Lower lobe of right lung (tissue), 2 donors: ENCODE results near the gene TC2N. TPM values are rescaled to one million over a fixed set of nuclear protein-coding genes. Genes with fewer than 3 reads are reported as not detected.

Experiments used
- ATAC-seq, 2 donors: fragments of 200-7000 bp; cut with Tn5 transposase; one replicate each; pipeline ENCODE4 v1.9.1; 2020 to 2022; ENCODE audit warnings: mild to moderate bottlenecking in 2 of 2, moderate library complexity in 2 of 2
- DNase-seq: peaks from one replicate; pipeline ENCODE4 v3.0.0-alpha.2; 2020
- H3K27ac ChIP-seq: fragments of 200-600 bp; one replicate; pipeline ENCODE4 v1.8.0; 2022
- H3K27me3 ChIP-seq: fragments of 200-600 bp; one replicate; pipeline ENCODE4 v1.8.0; 2022; ENCODE audit warnings: low read depth
- H3K36me3 ChIP-seq: fragments of 200-600 bp; one replicate; pipeline ENCODE4 v1.8.0; 2022; ENCODE audit warnings: mild to moderate bottlenecking
- H3K4me1 ChIP-seq: fragments of 200-600 bp; one replicate; pipeline ENCODE4 v1.8.0; 2022
- H3K4me3 ChIP-seq: fragments of 200-600 bp; one replicate; pipeline ENCODE4 v1.8.0; 2022; ENCODE audit warnings: mild to moderate bottlenecking
- H3K9me3 ChIP-seq: fragments of 200-600 bp; one replicate; pipeline ENCODE4 v1.8.0; 2022
- intact Hi-C: fragments of 100-400 bp; cut with DNase I; formaldehyde crosslinking; loops from one replicate; pipeline ENCODE4 v1.11.0; 2022
- total RNA-seq: library from RNA; stranded (reverse); fragmentation: NEBNext Ultra II Directional; extraction: Animal tissue kit (Norgen Biotek cat#: 25700); gene quantifications from one replicate; pipeline ENCODE4 v1.2.1, GENCODE V29; 2021
- TF ChIP-seq, protein P1 (sequence below): fragments of 200-600 bp; IDR thresholded peaks from one replicate; pipeline ENCODE4 v1.8.0; 2022; ENCODE audit warnings: antibody characterized with exemption, mild to moderate bottlenecking
- donor health status: DM: no; HTN: yes; CAD: no; lungs with severe emphysema.

Gene TC2N
- total RNA-seq, 1 donor from 2014 or later = 53.1 TPM

DNA sequence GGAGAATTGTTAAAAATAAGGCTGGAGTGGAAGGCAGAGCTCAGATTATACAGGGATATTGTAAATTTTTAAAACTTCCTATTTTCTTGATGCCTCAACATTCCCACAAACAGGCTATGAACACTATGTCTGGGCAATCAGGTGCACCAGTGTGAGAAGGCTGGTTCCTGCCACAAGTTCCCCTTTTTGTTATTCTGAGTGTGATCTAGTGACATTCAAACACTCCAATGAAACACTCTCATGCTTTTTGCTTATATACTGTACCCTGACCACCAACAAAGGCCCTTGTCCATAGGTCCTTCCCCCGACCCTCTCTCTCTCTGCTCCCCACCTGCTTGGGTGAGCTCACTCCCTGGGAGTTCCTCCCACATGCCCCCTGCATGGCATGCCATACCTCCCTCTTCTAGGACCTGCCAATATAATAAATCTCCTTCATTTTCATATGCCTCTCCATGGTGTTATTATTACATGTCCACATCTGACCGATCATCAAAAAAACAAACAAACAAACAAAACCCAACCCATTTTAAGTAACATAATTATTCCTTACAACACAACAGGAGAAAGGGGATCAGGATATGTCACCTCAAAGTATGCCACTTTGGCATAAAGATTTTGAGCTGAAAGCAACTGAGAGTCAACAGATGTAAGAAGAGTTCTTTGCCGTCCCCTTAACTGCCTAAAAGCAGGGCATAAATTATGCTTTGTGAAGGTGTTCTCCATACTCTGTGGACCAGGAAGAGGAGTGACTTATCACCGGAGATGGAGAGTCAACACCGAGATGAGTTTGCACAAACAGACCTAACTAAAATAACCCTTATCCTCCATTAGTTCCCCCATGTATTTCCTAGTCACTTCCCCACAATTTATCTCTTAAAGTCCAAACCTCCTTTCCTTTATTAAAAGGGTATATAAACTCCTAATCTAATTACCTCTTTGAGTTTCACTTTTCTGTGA lies 92.9 kb downstream of the TC2N start:
- no peaks in the 10 kb centered on the region for H3K27me3 ChIP-seq
- DNase-seq = no peak
- H3K9me3 ChIP-seq = no peaks in the 10 kb centered on the region
- no peak overlapping the region for H3K4me3 ChIP-seq
- no peaks in the 10 kb centered on the region for H3K4me1 ChIP-seq
- peak in 1 of 2 donors; percentile 16 for ATAC-seq
- TF ChIP-seq, protein P1, sequence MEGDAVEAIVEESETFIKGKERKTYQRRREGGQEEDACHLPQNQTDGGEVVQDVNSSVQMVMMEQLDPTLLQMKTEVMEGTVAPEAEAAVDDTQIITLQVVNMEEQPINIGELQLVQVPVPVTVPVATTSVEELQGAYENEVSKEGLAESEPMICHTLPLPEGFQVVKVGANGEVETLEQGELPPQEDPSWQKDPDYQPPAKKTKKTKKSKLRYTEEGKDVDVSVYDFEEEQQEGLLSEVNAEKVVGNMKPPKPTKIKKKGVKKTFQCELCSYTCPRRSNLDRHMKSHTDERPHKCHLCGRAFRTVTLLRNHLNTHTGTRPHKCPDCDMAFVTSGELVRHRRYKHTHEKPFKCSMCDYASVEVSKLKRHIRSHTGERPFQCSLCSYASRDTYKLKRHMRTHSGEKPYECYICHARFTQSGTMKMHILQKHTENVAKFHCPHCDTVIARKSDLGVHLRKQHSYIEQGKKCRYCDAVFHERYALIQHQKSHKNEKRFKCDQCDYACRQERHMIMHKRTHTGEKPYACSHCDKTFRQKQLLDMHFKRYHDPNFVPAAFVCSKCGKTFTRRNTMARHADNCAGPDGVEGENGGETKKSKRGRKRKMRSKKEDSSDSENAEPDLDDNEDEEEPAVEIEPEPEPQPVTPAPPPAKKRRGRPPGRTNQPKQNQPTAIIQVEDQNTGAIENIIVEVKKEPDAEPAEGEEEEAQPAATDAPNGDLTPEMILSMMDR = no peak
- no peak overlapping the region for H3K27ac ChIP-seq
- intact Hi-C loops = no loop called here
- H3K36me3 ChIP-seq = no peaks in the 10 kb centered on the region

DNA sequence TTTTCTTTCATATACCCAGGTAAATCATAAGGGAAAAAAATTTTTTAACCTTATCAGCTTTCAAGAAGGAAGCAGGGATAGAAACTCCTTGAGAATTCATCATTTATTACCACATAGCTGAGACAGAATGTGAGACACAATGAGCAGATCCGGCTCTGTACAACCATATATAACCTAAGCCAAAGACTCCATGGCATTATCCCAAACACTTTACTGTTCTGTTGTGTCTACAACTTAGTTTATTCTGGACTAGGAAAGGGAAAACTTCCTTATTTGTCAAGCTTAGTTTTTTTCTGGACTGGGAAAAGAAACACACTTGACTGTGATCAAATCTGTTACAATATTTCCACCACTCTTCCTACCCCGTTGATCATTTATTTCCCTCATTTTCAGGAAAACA lies 97.2 kb downstream of the TC2N start:
- Histone ChIP-seq H3K4me3 (no peak overlapping the region), H3K27ac (no peak overlapping the region), H3K9me3 (no peaks in the 10 kb centered on the region), H3K36me3 (no peaks in the 10 kb centered on the region), H3K4me1 (no peaks in the 10 kb centered on the region), H3K27me3 (no peaks in the 10 kb centered on the region)
- TF ChIP-seq, protein P1 = no peak
- intact Hi-C loops = no loop called here
- no peak for DNase-seq
- ATAC-seq = peak in 1 of 2 donors; percentile 44

DNA sequence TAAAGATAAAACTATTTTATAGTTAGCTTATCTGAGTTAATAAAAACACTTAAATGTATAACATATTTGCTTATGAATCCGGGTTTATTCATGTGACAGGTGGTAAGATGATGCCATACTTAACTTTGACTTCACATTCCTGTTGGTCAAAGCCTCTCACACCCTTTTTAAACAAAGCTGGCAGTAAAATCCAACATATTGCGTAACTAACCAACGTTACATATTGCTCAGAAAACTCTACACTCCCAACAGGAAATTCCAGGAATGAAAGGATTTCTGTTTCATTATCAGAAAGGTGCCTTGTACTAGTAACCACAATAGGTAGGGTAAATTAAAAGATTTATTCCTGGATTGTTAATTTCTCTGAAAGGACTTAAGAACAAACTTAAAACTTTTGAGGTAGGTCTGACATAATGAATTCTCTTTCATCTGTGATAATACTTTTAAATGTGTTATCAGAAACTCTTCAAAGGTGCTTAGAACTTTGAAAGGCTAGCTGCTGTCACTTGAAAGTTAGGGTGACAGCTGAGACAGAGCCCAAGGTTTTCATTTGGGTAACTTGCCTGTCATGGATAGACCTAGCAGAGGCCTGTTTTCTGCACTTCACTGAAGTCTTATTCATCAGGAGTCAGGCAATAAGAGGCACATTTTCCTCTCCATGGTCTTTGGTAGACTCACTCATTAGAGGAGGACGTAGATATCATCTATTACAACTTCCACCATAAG lies 111.6 kb downstream of the TC2N start:
- intact Hi-C loops = no loop called here
- peak; percentile 79 to 85 for ATAC-seq
- Histone ChIP-seq H3K4me3 (no peak overlapping the region), H3K36me3 (no peaks in the 10 kb centered on the region), H3K4me1 (peaks cover 19% of the 10 kb centered on the region), H3K27ac (peak overlapping the region; percentile 59), H3K27me3 (no peaks in the 10 kb centered on the region), H3K9me3 (peaks cover 5% of the 10 kb centered on the region)
- no peak for DNase-seq
- TF ChIP-seq, protein P1 = no peak

DNA sequence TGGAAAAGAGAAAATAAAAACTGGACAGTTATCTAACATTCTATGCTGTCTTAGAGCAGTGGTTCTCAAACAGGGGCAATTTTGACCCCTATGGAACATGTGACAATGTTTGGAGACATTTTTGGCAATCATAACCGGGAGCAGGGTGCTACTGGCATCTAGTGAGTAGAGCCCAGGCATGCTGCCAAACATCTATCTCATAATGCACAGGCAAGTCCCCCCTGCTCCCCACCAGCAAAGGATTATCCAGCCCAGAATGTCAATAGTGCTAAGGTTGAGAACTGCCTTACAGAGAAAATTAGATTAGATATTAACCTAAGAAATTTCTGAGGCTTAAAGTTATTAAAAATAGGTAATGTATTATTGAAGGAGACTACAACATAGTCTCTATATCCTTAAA lies 112.5 kb downstream of the TC2N start:
- TF ChIP-seq, protein P1 = no peak
- no peak overlapping the region for H3K4me3 ChIP-seq
- H3K9me3 ChIP-seq = no peaks in the 10 kb centered on the region
- no peaks in the 10 kb centered on the region for H3K27me3 ChIP-seq
- ATAC-seq = peak in 1 of 2 donors; percentile 13
- no peak overlapping the region for H3K27ac ChIP-seq
- no peak for DNase-seq
- no peaks in the 10 kb centered on the region for H3K36me3 ChIP-seq
- intact Hi-C loops = no loop called here
- H3K4me1 ChIP-seq = peaks cover 19% of the 10 kb centered on the region

DNA sequence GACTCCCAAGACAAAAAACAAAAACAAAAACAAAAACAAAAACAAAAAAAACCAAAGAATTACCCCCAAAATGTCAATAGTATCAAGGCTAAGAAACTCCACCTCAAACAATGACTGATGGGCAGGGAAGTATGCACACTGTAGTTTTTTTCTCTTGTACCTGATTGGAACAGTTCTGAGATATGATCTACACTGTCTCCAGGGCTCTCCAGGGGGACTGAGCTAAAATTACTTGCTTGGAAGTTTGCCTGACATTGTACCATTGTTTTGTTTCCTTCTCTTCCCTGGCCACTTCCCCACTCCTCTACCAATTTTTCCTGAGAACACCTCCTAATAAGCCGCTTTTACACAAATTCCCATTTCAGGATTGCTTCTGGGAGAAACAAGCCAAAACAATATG lies 113.2 kb downstream of the TC2N start:
- no peak overlapping the region for H3K27ac ChIP-seq
- no peaks in the 10 kb centered on the region for H3K9me3 ChIP-seq
- peaks cover 19% of the 10 kb centered on the region for H3K4me1 ChIP-seq
- no peak overlapping the region for H3K4me3 ChIP-seq
- DNase-seq (no peak), ATAC-seq (no peak)
- intact Hi-C loops = no loop called here
- H3K27me3 ChIP-seq = no peaks in the 10 kb centered on the region
- TF ChIP-seq, protein P1 = no peak
- no peaks in the 10 kb centered on the region for H3K36me3 ChIP-seq
